ENCODE results near the gene VDR.

VDR gene

GRCh38 chr12:47904713-47905709 lies at the start of gene VDR:
TSS of gene VDR (minus strand) at chr12:47904994. CDS start at chr12:47879113, 25,881 bp downstream.
- peak; percentile 89 for DNase-seq

GRCh38 chr12:47954058-47954457 lies 49.3 kb upstream of the VDR start:
- no peak for DNase-seq

GRCh38 chr12:47950856-47951468 lies 46.2 kb upstream of the VDR start:
- no peak for DNase-seq

- DNase-seq, result peak; percentile 53
Measured at GRCh38 chr12:47949441-47950341, 44.9 kb upstream of the VDR start.

- no peak for DNase-seq
Measured at GRCh38 chr12:47947341-47947740, 42.5 kb upstream of the VDR start.

GRCh38 chr12:47946413-47947323 lies 41.9 kb upstream of the VDR start:
- no peak for DNase-seq

GRCh38 chr12:47945341-47945728 lies 40.5 kb upstream of the VDR start:
- no peak for DNase-seq

GRCh38 chr12:47944685-47945340 lies 40.0 kb upstream of the VDR start:
- no peak for DNase-seq

GRCh38 chr12:47943623-47944340 lies 39.0 kb upstream of the VDR start:
- DNase-seq, result no peak

GRCh38 chr12:47942614-47943225 lies 37.9 kb upstream of the VDR start:
- no peak for DNase-seq

GRCh38 chr12:47941871-47942613 lies 37.2 kb upstream of the VDR start:
- DNase-seq, result no peak

- DNase-seq, result no peak
Measured at GRCh38 chr12:47941475-47941780, 36.6 kb upstream of the VDR start.

- no peak for DNase-seq
Measured at GRCh38 chr12:47940773-47941474, 36.1 kb upstream of the VDR start.

- no peak for DNase-seq
Measured at GRCh38 chr12:47939009-47939601, 34.3 kb upstream of the VDR start.

GRCh38 chr12:47938594-47938993 lies 33.8 kb upstream of the VDR start:
- no peak for DNase-seq

GRCh38 chr12:47938093-47938492 lies 33.3 kb upstream of the VDR start:
- DNase-seq, result no peak

- no peak for DNase-seq
Measured at GRCh38 chr12:47935184-47935583, 30.4 kb upstream of the VDR start.

GRCh38 chr12:47931187-47931586 lies 26.4 kb upstream of the VDR start:
- DNase-seq, result no peak

- DNase-seq, result no peak
Measured at GRCh38 chr12:47930634-47931033, 25.8 kb upstream of the VDR start.
